ENCODE measurements around the gene REN.
A peak's percentile ranks its signal among the peaks of the same experiment; 100 is the strongest.

REN gene

GRCh38 chr1:204130981-204131892 lies 34.9 kb downstream of the REN start:
- DNase-seq = no peak

- DNase-seq = no peak
Measured at GRCh38 chr1:204130178-204130577, 36.0 kb downstream of the REN start.

- peak; percentile 35 to 53 for DNase-seq
Measured at GRCh38 chr1:204128964-204129896, 36.9 kb downstream of the REN start.

GRCh38 chr1:204128464-204128963 lies 37.6 kb downstream of the REN start:
- DNase-seq = no peak

GRCh38 chr1:204127597-204128242 lies 38.4 kb downstream of the REN start:
- DNase-seq = no peak

GRCh38 chr1:204126956-204127355 lies 39.2 kb downstream of the REN start:
- DNase-seq = no peak

GRCh38 chr1:204126386-204126785 lies 39.8 kb downstream of the REN start:
- DNase-seq = no peak

- DNase-seq = no peak
Measured at GRCh38 chr1:204125759-204126351, 40.3 kb downstream of the REN start.

- no peak for DNase-seq
Measured at GRCh38 chr1:204124639-204125038, 41.5 kb downstream of the REN start.

GRCh38 chr1:204123376-204123775 lies 42.8 kb downstream of the REN start:
- no peak for DNase-seq

GRCh38 chr1:204121840-204122555 lies 44.1 kb downstream of the REN start:
- no peak for DNase-seq

GRCh38 chr1:204116539-204116938 lies 49.6 kb downstream of the REN start:
- DNase-seq = no peak

- DNase-seq = no peak
Measured at GRCh38 chr1:204115116-204115515, 51.0 kb downstream of the REN start.

GRCh38 chr1:204114606-204115005 lies 51.5 kb downstream of the REN start:
- DNase-seq = no peak

- DNase-seq = no peak
Measured at GRCh38 chr1:204113896-204114295, 52.2 kb downstream of the REN start.

- DNase-seq = no peak
Measured at GRCh38 chr1:204112876-204113730, 53.0 kb downstream of the REN start.

GRCh38 chr1:204110894-204111633 lies 55.1 kb downstream of the REN start:
- no peak for DNase-seq

- DNase-seq = no peak
Measured at GRCh38 chr1:204108312-204109141, 57.6 kb downstream of the REN start.

GRCh38 chr1:204107892-204108291 lies 58.2 kb downstream of the REN start:
- DNase-seq = no peak

Measured in activated CD4-positive, alpha-beta T cell treated with anti-CD3 and anti-CD28 coated beads for 4 hours (primary cell).